Transverse colon (tissue), 3 donors: ENCODE results near the gene CARD6.

Experiments used
- CTCF ChIP-seq, 5 experiments: fragments of 200-600 bp in 3 of 5; fragments of 450-650 bp in 2 of 5; sonication (generic) in 3 of 5; IDR thresholded peaks; 1 replicate in 2 of 5; 2 replicates in 3 of 5; pipeline ENCODE4 v1.5.1; 2016 to 2017; ENCODE audit warnings: antibody characterized with exemption in 5 of 5, inconsistent platforms in 3 of 5, mild to moderate bottlenecking in 2 of 5, moderate library complexity in 1 of 5
- EP300 ChIP-seq: sonication (generic); formaldehyde crosslinking; IDR thresholded peaks from one replicate; pipeline ENCODE4 v1.6.1; 2017; ENCODE audit warnings: antibody characterized with exemption, low read depth
- POLR2A ChIP-seq: fragments of 450-650 bp; IDR thresholded peaks from one replicate; pipeline ENCODE4 v1.6.1; 2016; ENCODE audit warnings: antibody characterized with exemption, mild to moderate bottlenecking, moderate library complexity

- no peak for TF ChIP-seq CTCF (IDR thresholded peaks at IDR 0.05)
- no peak for TF ChIP-seq POLR2A
- no peak for TF ChIP-seq EP300
These were observed 30.0 kb downstream of the CARD6 start for GRCh38 chr5:40871177-40871576.
